Thyroid gland (tissue), 4 donors: ENCODE results near the gene ZNF213. TPM values are rescaled to one million over a fixed set of nuclear protein-coding genes. Genes with fewer than 3 reads are reported as not detected.
A peak's percentile ranks its signal among the peaks of the same experiment; 100 is the strongest.

ENCODE experiments used
- DNase-seq, 2 donors: peaks; one replicate each; pipeline ENCODE4 v3.0.0-alpha.2; 2019
- H3K27ac ChIP-seq, 3 donors: fragments of 200-600 bp; sonication (generic); 1 replicate in 2 of 3; 2 replicates in 1 of 3; pipeline ENCODE4 v1.5.1; 2016 to 2019; ENCODE audit warnings: mild to moderate bottlenecking in 1 of 3, moderate library complexity in 1 of 3
- H3K27me3 ChIP-seq: fragments of 200-600 bp; sonication (generic); one replicate; pipeline ENCODE4 v1.5.1; 2019
- H3K36me3 ChIP-seq, 2 donors: fragments of 200-600 bp; sonication (generic); one replicate each; pipeline ENCODE4 v1.5.1; 2016 to 2019
- H3K4me1 ChIP-seq, 2 donors: fragments of 200-600 bp; sonication (generic); one replicate each; pipeline ENCODE4 v1.5.1; 2017 to 2019
- H3K4me3 ChIP-seq, 3 donors: fragments of 200-600 bp; sonication (generic); replicated peaks in 1 of 3; 1 replicate in 2 of 3; 2 replicates in 1 of 3; pipeline ENCODE4 v1.5.1; 2016; ENCODE audit warnings: mild to moderate bottlenecking in 1 of 3
- H3K9me3 ChIP-seq: fragments of 200-600 bp; sonication (generic); one replicate; pipeline ENCODE4 v1.5.1; 2017
- POLR2A ChIP-seq, 2 donors: fragments of 450-650 bp; IDR thresholded peaks; one replicate each; pipeline ENCODE4 v1.6.1; 2017; ENCODE audit warnings: antibody characterized with exemption in 2 of 2, mild to moderate bottlenecking in 2 of 2, moderate library complexity in 1 of 2
- WGBS, 2 donors: methylation state at CpG; one replicate each; pipeline ENCODE4 v1.1.5; 2017; 5-methylcytosine and 5-hydroxymethylcytosine counted together
- intact Hi-C: fragments of 100-400 bp; cut with DNase I; formaldehyde crosslinking; loops from one replicate; pipeline ENCODE4 v1.15.1; 2023
- total RNA-seq, 4 donors: library from RNA; depleted of rRNA; stranded (reverse); fragments of >200 nt; gene quantifications; one replicate each; pipeline ENCODE4 v1.2.3, GENCODE V29; 2016
- TF ChIP-seq, protein P1 (sequence below), 6 experiments: fragments of 200-600 bp in 3 of 6; fragments of 450-650 bp in 3 of 6; sonication (generic) in 3 of 6; IDR thresholded peaks; one replicate each; pipeline ENCODE4 v1.5.1; 2016 to 2019; ENCODE audit warnings: antibody characterized with exemption in 6 of 6, mild to moderate bottlenecking in 2 of 6, inconsistent platforms in 1 of 6, moderate library complexity in 1 of 6

ZNF213 gene
- total RNA-seq, 4 donors from 2014 or later: 5.2 to 10.2 (median 8.7) TPM

DNA sequence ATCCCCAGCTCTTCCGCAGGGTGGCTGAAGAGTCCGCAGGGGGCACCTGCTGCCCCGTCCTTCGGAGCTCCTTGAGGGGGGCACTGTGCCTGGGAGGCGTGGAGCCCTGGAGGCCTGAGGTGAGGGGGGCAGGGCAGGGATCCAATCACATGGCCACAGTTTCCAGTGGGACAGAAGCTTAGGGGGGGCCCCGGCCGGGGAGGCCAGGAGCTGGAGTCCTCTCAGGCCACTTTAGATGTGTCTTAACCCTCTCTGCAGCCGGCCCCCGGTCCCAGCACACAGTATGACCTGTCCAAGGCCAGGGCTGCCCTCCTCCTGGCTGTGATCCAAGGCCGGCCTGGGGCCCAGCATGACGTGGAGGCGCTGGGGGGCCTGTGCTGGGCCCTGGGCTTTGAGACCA lies 10.8 kb downstream of the ZNF213 start:
- no peak for DNase-seq
- WGBS, 2 donors: 42 to 68% methylated on average over 6 to 8 of the region's 12 CpGs
- intact Hi-C loops: no loop called here
- H3K4me3 ChIP-seq: no peak overlapping the region
- H3K9me3 ChIP-seq: no peaks in the 10 kb centered on the region
- peaks cover 6% of the 10 kb centered on the region in 2 donors for H3K4me1 ChIP-seq
- H3K27ac ChIP-seq: no peak overlapping the region
- no peaks in the 10 kb centered on the region for H3K27me3 ChIP-seq
- peaks cover 0 to 9% of the 10 kb centered on the region in 2 donors for H3K36me3 ChIP-seq
- TF ChIP-seq, protein P1, sequence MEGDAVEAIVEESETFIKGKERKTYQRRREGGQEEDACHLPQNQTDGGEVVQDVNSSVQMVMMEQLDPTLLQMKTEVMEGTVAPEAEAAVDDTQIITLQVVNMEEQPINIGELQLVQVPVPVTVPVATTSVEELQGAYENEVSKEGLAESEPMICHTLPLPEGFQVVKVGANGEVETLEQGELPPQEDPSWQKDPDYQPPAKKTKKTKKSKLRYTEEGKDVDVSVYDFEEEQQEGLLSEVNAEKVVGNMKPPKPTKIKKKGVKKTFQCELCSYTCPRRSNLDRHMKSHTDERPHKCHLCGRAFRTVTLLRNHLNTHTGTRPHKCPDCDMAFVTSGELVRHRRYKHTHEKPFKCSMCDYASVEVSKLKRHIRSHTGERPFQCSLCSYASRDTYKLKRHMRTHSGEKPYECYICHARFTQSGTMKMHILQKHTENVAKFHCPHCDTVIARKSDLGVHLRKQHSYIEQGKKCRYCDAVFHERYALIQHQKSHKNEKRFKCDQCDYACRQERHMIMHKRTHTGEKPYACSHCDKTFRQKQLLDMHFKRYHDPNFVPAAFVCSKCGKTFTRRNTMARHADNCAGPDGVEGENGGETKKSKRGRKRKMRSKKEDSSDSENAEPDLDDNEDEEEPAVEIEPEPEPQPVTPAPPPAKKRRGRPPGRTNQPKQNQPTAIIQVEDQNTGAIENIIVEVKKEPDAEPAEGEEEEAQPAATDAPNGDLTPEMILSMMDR (IDR thresholded peaks at IDR 0.05): no peak
- TF ChIP-seq POLR2A (IDR thresholded peaks at IDR 0.05): no peak

GRCh38 chr16:3147046-3147756 lies 12.4 kb downstream of the ZNF213 start:
- Histone ChIP-seq H3K36me3 (no peaks in the 10 kb centered on the region), H3K27ac (no peak overlapping the region), H3K27me3 (no peaks in the 10 kb centered on the region), H3K9me3 (no peaks in the 10 kb centered on the region), H3K4me3 (no peak overlapping the region), H3K4me1 (peaks cover 11 to 15% of the 10 kb centered on the region in 2 donors)
- intact Hi-C loops: no loop called here
- 87 to 92% methylated on average over 10 to 15 of the region's 16 CpGs for WGBS, 2 donors
- no peak for DNase-seq
- TF ChIP-seq, protein P1 (IDR thresholded peaks at IDR 0.05): no peak
- TF ChIP-seq POLR2A (IDR thresholded peaks at IDR 0.05): no peak

DNA sequence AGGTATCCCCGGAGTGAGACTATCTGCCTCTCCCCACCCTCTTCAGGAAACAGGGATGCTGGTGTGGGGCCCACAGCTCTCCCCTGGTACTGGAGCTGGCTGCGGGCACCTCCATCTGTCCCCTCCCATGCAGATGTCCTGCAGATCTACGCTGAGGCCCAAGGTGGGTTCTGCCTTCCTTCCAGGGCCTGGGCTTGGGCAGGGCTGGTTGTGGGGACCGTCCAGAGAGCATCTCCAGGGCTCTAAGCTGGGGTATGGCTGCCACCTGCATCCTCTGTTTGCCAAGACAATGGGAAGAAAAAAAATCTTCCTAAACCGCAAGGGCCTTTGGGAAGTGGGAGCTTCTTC lies 12.9 kb downstream of the ZNF213 start:
- no peaks in the 10 kb centered on the region for H3K9me3 ChIP-seq
- H3K36me3 ChIP-seq: no peaks in the 10 kb centered on the region
- H3K27me3 ChIP-seq: no peaks in the 10 kb centered on the region
- no peak overlapping the region for H3K4me3 ChIP-seq
- WGBS, 2 donors: 92 to 100% methylated on average over 3 to 5 of the region's 5 CpGs
- no peak for DNase-seq
- no peak overlapping the region for H3K27ac ChIP-seq
- intact Hi-C loops: no loop called here
- no peak for TF ChIP-seq POLR2A (IDR thresholded peaks at IDR 0.05)
- TF ChIP-seq, protein P1 (IDR thresholded peaks at IDR 0.05): no peak
- H3K4me1 ChIP-seq: peaks cover 15 to 16% of the 10 kb centered on the region in 2 donors

DNA sequence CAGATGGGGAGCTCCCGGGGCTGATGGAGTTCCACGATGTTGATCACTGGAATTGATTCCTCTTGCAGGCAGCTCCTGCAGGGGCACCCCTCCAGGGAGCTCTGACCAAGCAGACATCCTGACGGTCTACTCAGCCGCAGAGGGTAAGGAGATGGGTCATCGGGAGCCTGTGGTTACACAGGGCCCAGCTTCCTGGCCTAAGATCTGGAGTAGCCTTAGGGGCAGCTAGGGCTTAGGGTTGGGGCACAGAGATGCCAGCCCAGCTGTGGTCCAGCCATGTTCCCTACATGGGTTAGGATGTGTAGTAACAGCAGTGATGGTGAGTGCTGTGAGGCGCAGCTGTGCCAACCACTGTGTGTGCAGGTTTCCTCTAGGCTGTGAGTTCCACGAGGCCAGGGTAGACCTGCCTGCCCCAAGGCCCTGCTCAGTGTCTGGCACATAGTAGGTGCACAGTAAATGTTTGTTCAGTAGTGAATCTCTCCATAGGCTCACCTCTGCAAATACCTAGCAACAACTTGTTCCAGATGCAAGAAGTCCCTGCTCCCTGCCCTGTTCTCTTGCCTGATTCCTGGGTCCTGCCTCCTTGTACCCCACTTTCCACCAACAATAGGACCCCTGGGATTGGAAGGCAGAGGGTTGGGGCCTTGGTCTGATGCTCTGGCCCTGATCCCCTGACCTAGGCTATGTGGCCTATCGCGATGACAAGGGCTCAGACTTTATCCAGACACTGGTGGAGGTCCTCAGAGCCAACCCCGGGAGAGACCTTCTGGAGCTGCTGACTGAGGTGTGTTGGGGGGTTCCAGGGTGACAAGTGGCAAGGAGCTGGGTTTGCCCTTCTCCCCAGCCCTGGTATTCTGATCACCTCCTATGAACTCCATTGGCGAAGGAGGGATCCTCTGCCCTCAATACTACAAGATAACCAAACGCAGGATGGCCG lies 13.7 kb downstream of the ZNF213 start:
- Histone ChIP-seq H3K36me3 (no peaks in the 10 kb centered on the region), H3K4me3 (no peak overlapping the region), H3K27me3 (no peaks in the 10 kb centered on the region), H3K4me1 (peaks cover 15 to 16% of the 10 kb centered on the region in 2 donors), H3K9me3 (no peaks in the 10 kb centered on the region), H3K27ac (no peak overlapping the region)
- intact Hi-C loops: no loop called here
- TF ChIP-seq, protein P1 (IDR thresholded peaks at IDR 0.05): no peak
- no peak for TF ChIP-seq POLR2A (IDR thresholded peaks at IDR 0.05)
- DNase-seq: no peak
- 85 to 94% methylated on average over 10 to 12 of the region's 13 CpGs for WGBS, 2 donors

DNA sequence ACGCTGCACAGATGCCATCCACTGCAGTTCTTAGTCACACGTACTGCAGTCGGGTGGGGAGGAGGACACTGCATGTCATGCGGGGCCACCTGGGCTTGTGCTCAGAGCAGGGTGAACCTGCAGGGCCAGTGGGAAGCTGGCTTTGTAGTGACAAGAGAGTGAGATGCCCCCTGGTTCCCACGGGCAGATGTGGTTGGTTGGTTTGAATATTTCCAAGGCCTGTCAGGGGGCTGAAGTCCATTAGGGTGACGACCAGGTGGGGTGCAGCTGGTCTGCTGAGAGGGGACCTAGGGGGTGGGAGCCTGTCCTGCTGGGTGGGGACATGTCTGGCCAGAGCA lies 14.3 kb downstream of the ZNF213 start:
- Histone ChIP-seq H3K4me3 (peak overlapping the region in 1 of 3 donors; percentile 62), H3K27me3 (no peaks in the 10 kb centered on the region), H3K9me3 (no peaks in the 10 kb centered on the region), H3K4me1 (peaks cover 15 to 16% of the 10 kb centered on the region in 2 donors), H3K36me3 (no peaks in the 10 kb centered on the region), H3K27ac (no peak overlapping the region)
- DNase-seq: no peak
- TF ChIP-seq, protein P1 (IDR thresholded peaks at IDR 0.05): no peak
- TF ChIP-seq POLR2A (IDR thresholded peaks at IDR 0.05): no peak
- intact Hi-C loops: no loop called here
- WGBS, 2 donors: 93% methylated on average over 5 to 6 of the region's 6 CpGs
